ENCODE measurements around the gene GUK1. TPM values are rescaled to one million over a fixed set of nuclear protein-coding genes. Genes with fewer than 3 reads are reported as not detected.

GUK1 gene
- total and polyA plus RNA-seq, 2 experiments from 2014 or later = 87.5 to 121 TPM

DNA sequence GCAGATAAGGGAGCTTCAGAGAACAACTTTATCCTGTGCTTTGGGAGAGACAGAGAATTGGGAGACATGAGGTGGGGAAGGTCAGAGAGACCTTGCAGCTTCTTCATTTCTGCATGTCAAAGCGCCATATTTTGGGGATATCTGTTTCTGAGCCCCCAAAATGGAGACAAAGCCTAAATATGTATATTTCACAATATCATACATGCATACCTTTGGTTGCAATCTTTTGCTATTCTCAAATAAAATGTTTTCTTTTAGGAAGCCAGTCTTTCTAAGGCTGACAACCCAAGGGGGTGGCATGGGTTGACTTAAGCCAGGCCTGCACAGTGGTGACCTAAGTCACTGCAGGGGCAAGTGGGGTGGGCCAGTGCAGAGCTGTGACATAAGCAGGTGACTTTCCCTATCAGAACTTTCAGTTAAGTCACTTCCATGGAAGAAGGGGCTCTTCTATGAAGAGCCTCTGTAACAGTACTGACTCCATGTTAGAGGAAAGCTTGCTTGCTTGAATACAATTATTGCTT lies 17.1 kb upstream of the GUK1 start:
- Histone ChIP-seq H3K9me2 (ENCODE audit: insufficient read depth) (no peaks in the 10 kb centered on the region; the same call in 1 of the 2 replicates), H4K20me1 (replicated peaks; ENCODE audit: insufficient read depth) (no peaks in the 10 kb centered on the region), H3K36me3 (ENCODE audit: insufficient read depth) (no peaks in the 10 kb centered on the region), H2AFZ (no peak overlapping the region), H3F3A (replicated peaks; ENCODE audit: low read depth) (no peaks in the 10 kb centered on the region), H3K27ac (ENCODE audit: low read depth) (no peak overlapping the region), H3K79me2 (replicated peaks; ENCODE audit: insufficient read depth) (no peaks in the 10 kb centered on the region), H3K4me1 (ENCODE audit: insufficient read depth) (no peaks in the 10 kb centered on the region), H3K4me2 (no peak overlapping the region), H3K4me3 (no peak overlapping the region), H3K27me3 (ENCODE audit: insufficient read depth) (peaks cover 39% of the 10 kb centered on the region; the same call in 1 of the 2 replicates)
- Mint-ChIP-seq H3K4me1 (no peaks in the 10 kb centered on the region; the same call in 2 of the 3 replicates), H3K27ac (no peak overlapping the region), H3K9me3 (peaks cover 26% of the 10 kb centered on the region), H3K27me3 (ENCODE audit: insufficient read depth, low read depth, poor library complexity) (peaks cover 13% of the 10 kb centered on the region), H3K36me3 (ENCODE audit: low read depth) (peaks cover 3% of the 10 kb centered on the region; the same call in 2 of the 3 replicates), H3K4me3 (no peak overlapping the region)
- ATAC-seq (no peak), DNase-seq (ENCODE audit: low spot score) (no peak)
- TF ChIP-seq POLR2AphosphoS5 (IDR thresholded peaks at IDR 0.05; ENCODE audit: low read depth) = no peak
- no peak for TF ChIP-seq ZNF114 (CRISPR knock-in tag; IDR thresholded peaks at IDR 0.05)
- TF ChIP-seq CREB1 (CRISPR knock-in tag; IDR thresholded peaks at IDR 0.05; ENCODE audit: low read depth) = no peak
- TF ChIP-seq, protein P1, sequence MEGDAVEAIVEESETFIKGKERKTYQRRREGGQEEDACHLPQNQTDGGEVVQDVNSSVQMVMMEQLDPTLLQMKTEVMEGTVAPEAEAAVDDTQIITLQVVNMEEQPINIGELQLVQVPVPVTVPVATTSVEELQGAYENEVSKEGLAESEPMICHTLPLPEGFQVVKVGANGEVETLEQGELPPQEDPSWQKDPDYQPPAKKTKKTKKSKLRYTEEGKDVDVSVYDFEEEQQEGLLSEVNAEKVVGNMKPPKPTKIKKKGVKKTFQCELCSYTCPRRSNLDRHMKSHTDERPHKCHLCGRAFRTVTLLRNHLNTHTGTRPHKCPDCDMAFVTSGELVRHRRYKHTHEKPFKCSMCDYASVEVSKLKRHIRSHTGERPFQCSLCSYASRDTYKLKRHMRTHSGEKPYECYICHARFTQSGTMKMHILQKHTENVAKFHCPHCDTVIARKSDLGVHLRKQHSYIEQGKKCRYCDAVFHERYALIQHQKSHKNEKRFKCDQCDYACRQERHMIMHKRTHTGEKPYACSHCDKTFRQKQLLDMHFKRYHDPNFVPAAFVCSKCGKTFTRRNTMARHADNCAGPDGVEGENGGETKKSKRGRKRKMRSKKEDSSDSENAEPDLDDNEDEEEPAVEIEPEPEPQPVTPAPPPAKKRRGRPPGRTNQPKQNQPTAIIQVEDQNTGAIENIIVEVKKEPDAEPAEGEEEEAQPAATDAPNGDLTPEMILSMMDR (conservative IDR thresholded peaks at IDR 0.05; ENCODE audit: low read depth in 2 of 2) = no peak
- TF ChIP-seq ZNF331 (CRISPR knock-in tag; IDR thresholded peaks at IDR 0.05; ENCODE audit: low read depth) = no peak
- TF ChIP-seq JUNB (IDR thresholded peaks at IDR 0.05; ENCODE audit: unreplicated experiment) = no peak
- TF ChIP-seq NANOG (IDR thresholded peaks at IDR 0.05; ENCODE audit: borderline replicate concordance) = no peak
- TF ChIP-seq ETS1 (IDR thresholded peaks at IDR 0.05) = no peak
- TF ChIP-seq, protein P2, sequence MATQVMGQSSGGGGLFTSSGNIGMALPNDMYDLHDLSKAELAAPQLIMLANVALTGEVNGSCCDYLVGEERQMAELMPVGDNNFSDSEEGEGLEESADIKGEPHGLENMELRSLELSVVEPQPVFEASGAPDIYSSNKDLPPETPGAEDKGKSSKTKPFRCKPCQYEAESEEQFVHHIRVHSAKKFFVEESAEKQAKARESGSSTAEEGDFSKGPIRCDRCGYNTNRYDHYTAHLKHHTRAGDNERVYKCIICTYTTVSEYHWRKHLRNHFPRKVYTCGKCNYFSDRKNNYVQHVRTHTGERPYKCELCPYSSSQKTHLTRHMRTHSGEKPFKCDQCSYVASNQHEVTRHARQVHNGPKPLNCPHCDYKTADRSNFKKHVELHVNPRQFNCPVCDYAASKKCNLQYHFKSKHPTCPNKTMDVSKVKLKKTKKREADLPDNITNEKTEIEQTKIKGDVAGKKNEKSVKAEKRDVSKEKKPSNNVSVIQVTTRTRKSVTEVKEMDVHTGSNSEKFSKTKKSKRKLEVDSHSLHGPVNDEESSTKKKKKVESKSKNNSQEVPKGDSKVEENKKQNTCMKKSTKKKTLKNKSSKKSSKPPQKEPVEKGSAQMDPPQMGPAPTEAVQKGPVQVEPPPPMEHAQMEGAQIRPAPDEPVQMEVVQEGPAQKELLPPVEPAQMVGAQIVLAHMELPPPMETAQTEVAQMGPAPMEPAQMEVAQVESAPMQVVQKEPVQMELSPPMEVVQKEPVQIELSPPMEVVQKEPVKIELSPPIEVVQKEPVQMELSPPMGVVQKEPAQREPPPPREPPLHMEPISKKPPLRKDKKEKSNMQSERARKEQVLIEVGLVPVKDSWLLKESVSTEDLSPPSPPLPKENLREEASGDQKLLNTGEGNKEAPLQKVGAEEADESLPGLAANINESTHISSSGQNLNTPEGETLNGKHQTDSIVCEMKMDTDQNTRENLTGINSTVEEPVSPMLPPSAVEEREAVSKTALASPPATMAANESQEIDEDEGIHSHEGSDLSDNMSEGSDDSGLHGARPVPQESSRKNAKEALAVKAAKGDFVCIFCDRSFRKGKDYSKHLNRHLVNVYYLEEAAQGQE (IDR thresholded peaks at IDR 0.05; ENCODE audit: unreplicated experiment) = no peak
- no peak for TF ChIP-seq STAT1 (IDR thresholded peaks at IDR 0.05; ENCODE audit: unreplicated experiment)
- no peak for TF ChIP-seq EZH2phosphoT487 (IDR thresholded peaks at IDR 0.05; ENCODE audit: unreplicated experiment)
- no peak for TF ChIP-seq EZH2 (IDR thresholded peaks at IDR 0.05; ENCODE audit: low read depth, unreplicated experiment)
- TF ChIP-seq, protein P3, sequence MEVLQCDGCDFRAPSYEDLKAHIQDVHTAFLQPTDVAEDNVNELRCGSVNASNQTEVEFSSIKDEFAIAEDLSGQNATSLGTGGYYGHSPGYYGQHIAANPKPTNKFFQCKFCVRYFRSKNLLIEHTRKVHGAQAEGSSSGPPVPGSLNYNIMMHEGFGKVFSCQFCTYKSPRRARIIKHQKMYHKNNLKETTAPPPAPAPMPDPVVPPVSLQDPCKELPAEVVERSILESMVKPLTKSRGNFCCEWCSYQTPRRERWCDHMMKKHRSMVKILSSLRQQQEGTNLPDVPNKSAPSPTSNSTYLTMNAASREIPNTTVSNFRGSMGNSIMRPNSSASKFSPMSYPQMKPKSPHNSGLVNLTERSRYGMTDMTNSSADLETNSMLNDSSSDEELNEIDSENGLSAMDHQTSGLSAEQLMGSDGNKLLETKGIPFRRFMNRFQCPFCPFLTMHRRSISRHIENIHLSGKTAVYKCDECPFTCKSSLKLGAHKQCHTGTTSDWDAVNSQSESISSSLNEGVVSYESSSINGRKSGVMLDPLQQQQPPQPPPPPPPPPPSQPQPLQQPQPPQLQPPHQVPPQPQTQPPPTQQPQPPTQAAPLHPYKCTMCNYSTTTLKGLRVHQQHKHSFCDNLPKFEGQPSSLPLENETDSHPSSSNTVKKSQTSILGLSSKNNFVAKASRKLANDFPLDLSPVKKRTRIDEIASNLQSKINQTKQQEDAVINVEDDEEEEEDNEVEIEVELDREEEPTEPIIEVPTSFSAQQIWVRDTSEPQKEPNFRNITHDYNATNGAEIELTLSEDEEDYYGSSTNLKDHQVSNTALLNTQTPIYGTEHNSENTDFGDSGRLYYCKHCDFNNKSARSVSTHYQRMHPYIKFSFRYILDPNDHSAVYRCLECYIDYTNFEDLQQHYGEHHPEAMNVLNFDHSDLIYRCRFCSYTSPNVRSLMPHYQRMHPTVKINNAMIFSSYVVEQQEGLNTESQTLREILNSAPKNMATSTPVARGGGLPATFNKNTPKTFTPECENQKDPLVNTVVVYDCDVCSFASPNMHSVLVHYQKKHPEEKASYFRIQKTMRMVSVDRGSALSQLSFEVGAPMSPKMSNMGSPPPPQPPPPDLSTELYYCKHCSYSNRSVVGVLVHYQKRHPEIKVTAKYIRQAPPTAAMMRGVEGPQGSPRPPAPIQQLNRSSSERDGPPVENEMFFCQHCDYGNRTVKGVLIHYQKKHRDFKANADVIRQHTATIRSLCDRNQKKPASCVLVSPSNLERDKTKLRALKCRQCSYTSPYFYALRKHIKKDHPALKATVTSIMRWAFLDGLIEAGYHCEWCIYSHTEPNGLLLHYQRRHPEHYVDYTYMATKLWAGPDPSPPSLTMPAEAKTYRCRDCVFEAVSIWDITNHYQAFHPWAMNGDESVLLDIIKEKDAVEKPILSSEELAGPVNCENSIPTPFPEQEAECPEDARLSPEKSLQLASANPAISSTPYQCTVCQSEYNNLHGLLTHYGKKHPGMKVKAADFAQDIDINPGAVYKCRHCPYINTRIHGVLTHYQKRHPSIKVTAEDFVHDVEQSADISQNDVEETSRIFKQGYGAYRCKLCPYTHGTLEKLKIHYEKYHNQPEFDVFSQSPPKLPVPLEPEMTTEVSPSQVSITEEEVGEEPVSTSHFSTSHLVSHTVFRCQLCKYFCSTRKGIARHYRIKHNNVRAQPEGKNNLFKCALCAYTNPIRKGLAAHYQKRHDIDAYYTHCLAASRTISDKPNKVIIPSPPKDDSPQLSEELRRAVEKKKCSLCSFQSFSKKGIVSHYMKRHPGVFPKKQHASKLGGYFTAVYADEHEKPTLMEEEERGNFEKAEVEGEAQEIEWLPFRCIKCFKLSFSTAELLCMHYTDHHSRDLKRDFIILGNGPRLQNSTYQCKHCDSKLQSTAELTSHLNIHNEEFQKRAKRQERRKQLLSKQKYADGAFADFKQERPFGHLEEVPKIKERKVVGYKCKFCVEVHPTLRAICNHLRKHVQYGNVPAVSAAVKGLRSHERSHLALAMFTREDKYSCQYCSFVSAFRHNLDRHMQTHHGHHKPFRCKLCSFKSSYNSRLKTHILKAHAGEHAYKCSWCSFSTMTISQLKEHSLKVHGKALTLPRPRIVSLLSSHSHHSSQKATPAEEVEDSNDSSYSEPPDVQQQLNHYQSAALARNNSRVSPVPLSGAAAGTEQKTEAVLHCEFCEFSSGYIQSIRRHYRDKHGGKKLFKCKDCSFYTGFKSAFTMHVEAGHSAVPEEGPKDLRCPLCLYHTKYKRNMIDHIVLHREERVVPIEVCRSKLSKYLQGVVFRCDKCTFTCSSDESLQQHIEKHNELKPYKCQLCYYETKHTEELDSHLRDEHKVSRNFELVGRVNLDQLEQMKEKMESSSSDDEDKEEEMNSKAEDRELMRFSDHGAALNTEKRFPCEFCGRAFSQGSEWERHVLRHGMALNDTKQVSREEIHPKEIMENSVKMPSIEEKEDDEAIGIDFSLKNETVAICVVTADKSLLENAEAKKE (CRISPR knock-in tag; IDR thresholded peaks at IDR 0.05) = no peak

Data from GM23338 (cell line).